HG03521 (cell line): ENCODE results near the gene HIPK1.
"Not testable (repeated sequence)": the region's sequence is repeated elsewhere in the genome, so short reads cannot be mapped to it uniquely, and the experiment has no call there.

Experiments
- ATAC-seq: cut with Tn5 transposase; IDR thresholded peaks from one replicate; pipeline ENCODE4 v1.9.1; 2021; ENCODE audit warnings: mild to moderate bottlenecking, moderate library complexity; ENCODE audit not compliant: unreplicated experiment

Gene HIPK1

GRCh38 chr1:113943028-113943811 lies 14.1 kb downstream of the HIPK1 start:
- no peak for ATAC-seq

- ATAC-seq, result no peak
Measured at GRCh38 chr1:113945329-113945728, 16.2 kb downstream of the HIPK1 start.

- ATAC-seq, result no peak
Measured at GRCh38 chr1:113946112-113946511, 17.0 kb downstream of the HIPK1 start.

- no peak for ATAC-seq
Measured at GRCh38 chr1:113946678-113947387, 17.7 kb downstream of the HIPK1 start.

- no peak for ATAC-seq
Measured at GRCh38 chr1:113947388-113948107, 18.4 kb downstream of the HIPK1 start.

GRCh38 chr1:113948151-113948550 lies 19.0 kb downstream of the HIPK1 start:
- not testable (repeated sequence) for ATAC-seq

GRCh38 chr1:113949007-113949406 lies 19.9 kb downstream of the HIPK1 start:
- no peak for ATAC-seq

- no peak for ATAC-seq
Measured at GRCh38 chr1:113950908-113951307, 21.8 kb downstream of the HIPK1 start.

- no peak for ATAC-seq
Measured at GRCh38 chr1:113951719-113952118, 22.6 kb downstream of the HIPK1 start.

GRCh38 chr1:113957984-113958383 lies 28.9 kb downstream of the HIPK1 start:
- no peak for ATAC-seq

GRCh38 chr1:113958691-113959090 lies 29.6 kb downstream of the HIPK1 start:
- ATAC-seq, result no peak

- ATAC-seq, result no peak
Measured at GRCh38 chr1:113963281-113963906, 34.3 kb downstream of the HIPK1 start.

GRCh38 chr1:113965703-113966412 lies 36.7 kb downstream of the HIPK1 start:
- no peak for ATAC-seq

- ATAC-seq, result no peak
Measured at GRCh38 chr1:113972954-113973353, 43.8 kb downstream of the HIPK1 start.

GRCh38 chr1:113975211-113975895 lies 46.2 kb downstream of the HIPK1 start:
- ATAC-seq, result no peak

GRCh38 chr1:113976609-113977278 lies 47.6 kb downstream of the HIPK1 start:
- ATAC-seq, result no peak

- no peak for ATAC-seq
Measured at GRCh38 chr1:113977906-113978305, 48.8 kb downstream of the HIPK1 start.

- no peak for ATAC-seq
Measured at GRCh38 chr1:113978863-113979702, 50.0 kb downstream of the HIPK1 start, which contains the start of gene OLFML3. Gene OLFML3, plus strand, starts transcription at chr1:113979474. Its CDS starts 43 bp downstream, at chr1:113979517.
